ENCODE data around the gene MPND.

The MPND gene

GRCh38 chr19:4379383-4380253 lies 36.3 kb downstream of the MPND start:
- DNase-seq (ENCODE audit: low read depth) = no peak

- no peak for DNase-seq (ENCODE audit: low read depth)
Measured at GRCh38 chr19:4380254-4380727, 36.9 kb downstream of the MPND start.

- no peak for DNase-seq (ENCODE audit: low read depth)
Measured at GRCh38 chr19:4385291-4386040, 42.1 kb downstream of the MPND start.

- no peak for DNase-seq (ENCODE audit: low read depth)
Measured at GRCh38 chr19:4386041-4386782, 42.9 kb downstream of the MPND start.

GRCh38 chr19:4388337-4389063 lies 45.1 kb downstream of the MPND start:
- no peak for DNase-seq (ENCODE audit: low read depth)

- no peak for DNase-seq (ENCODE audit: low read depth)
Measured at GRCh38 chr19:4389064-4389375, 45.7 kb downstream of the MPND start.

- no peak for DNase-seq (ENCODE audit: low read depth)
Measured at GRCh38 chr19:4389511-4390016, 46.2 kb downstream of the MPND start.

- no peak for DNase-seq (ENCODE audit: low read depth)
Measured at GRCh38 chr19:4390017-4390566, 46.7 kb downstream of the MPND start.

- DNase-seq (ENCODE audit: low read depth) = no peak
Measured at GRCh38 chr19:4390567-4391305, 47.4 kb downstream of the MPND start.

- no peak for DNase-seq (ENCODE audit: low read depth)
Measured at GRCh38 chr19:4391306-4391693, 47.9 kb downstream of the MPND start.

- no peak for DNase-seq (ENCODE audit: low read depth)
Measured at GRCh38 chr19:4391701-4392483, 48.5 kb downstream of the MPND start.

- DNase-seq (ENCODE audit: low read depth) = no peak
Measured at GRCh38 chr19:4393947-4394590, 50.7 kb downstream of the MPND start.

- DNase-seq (ENCODE audit: low read depth) = no peak
Measured at GRCh38 chr19:4396949-4397783, 53.8 kb downstream of the MPND start.

- DNase-seq (ENCODE audit: low read depth) = no peak
Measured at GRCh38 chr19:4399812-4400134, 56.4 kb downstream of the MPND start.

GRCh38 chr19:4400135-4400936 lies 57.0 kb downstream of the MPND start, which contains the start of gene SH3GL1:
Gene SH3GL1 (minus strand): TSS chr19:4400547. CDS start chr19:4400368, 179 bp downstream.
- peak; percentile 90 for DNase-seq (ENCODE audit: low read depth)

GRCh38 chr19:4401769-4402170 lies 58.4 kb downstream of the MPND start:
- no peak for DNase-seq (ENCODE audit: low read depth)

GRCh38 chr19:4402171-4403004 lies 59.0 kb downstream of the MPND start, which contains the start of gene CHAF1A:
Gene CHAF1A (plus strand): TSS chr19:4402640. CDS start chr19:4402763, 123 bp downstream.
- DNase-seq (ENCODE audit: low read depth) = peak; percentile 98
